ENCODE results near the gene MRPL18. TPM values are rescaled to one million over a fixed set of nuclear protein-coding genes. Genes with fewer than 3 reads are reported as not detected.
"Not testable (repeated sequence)": the region's sequence is repeated elsewhere in the genome, so short reads cannot be mapped to it uniquely, and the experiment has no call there.

Gene MRPL18
- total RNA-seq, 2 experiments from 2014 or later: 81.8 to 83.5 TPM

GRCh38 chr6:159819098-159819497 is 28.8 kb downstream of the MRPL18 start:
- no peak for TF ChIP-seq CTCF (IDR thresholded peaks at IDR 0.05)
- CTCF ChIA-PET: interaction anchor here (1.6 kb wide), 1 partner anchor 28 kb away, joined by 3 read pairs; no protein-coding TSS in a partner anchor
- H3K27me3 Mint-ChIP-seq: no peaks in the 10 kb centered on the region
- peak overlapping the region; percentile 51 for H3K4me3 Mint-ChIP-seq
- no peak for DNase-seq
- H3K4me1 Mint-ChIP-seq (ENCODE audit: low read depth): peaks cover 21% of the 10 kb centered on the region
- intact Hi-C loops (cut with micrococcal nuclease): no loop called here
- no peaks in the 10 kb centered on the region for H3K36me3 Mint-ChIP-seq (ENCODE audit: low read depth)
- no peak for ATAC-seq
- no peaks in the 10 kb centered on the region for H3K9me3 Mint-ChIP-seq
- POLR2A ChIA-PET: interaction anchor here (1.6 to 2.0 kb wide), 3 partner anchors 14 to 93 kb away, joined by 4 read pairs; partner anchors contain the start of gene TCP1
- no peak overlapping the region for H3K27ac Mint-ChIP-seq

- CTCF ChIA-PET: interaction anchor here (1.6 kb wide), 1 partner anchor 29 kb away, joined by 3 read pairs; no protein-coding TSS in a partner anchor
- ATAC-seq: peak; percentile 86
- DNase-seq: peak; percentile 60
- Mint-ChIP-seq H3K36me3 (ENCODE audit: low read depth) (no peaks in the 10 kb centered on the region), H3K9me3 (no peaks in the 10 kb centered on the region), H3K27me3 (no peaks in the 10 kb centered on the region), H3K27ac (peak overlapping the region; percentile 69), H3K4me3 (peak overlapping the region; percentile 51), H3K4me1 (ENCODE audit: low read depth) (peaks cover 21% of the 10 kb centered on the region)
- POLR2A ChIA-PET: interaction anchor here (1.1 to 2.0 kb wide), 5 partner anchors 13 to 94 kb away, joined by 3 to 5 read pairs (median 4); partner anchors contain the start of gene TCP1
- intact Hi-C loops (cut with micrococcal nuclease): no loop called here
- no peak for TF ChIP-seq CTCF (IDR thresholded peaks at IDR 0.05)
Measured at GRCh38 chr6:159819932-159820640, 29.8 kb downstream of the MRPL18 start.

GRCh38 chr6:159821122-159821521 is 30.9 kb downstream of the MRPL18 start:
- no peak overlapping the region for H3K27ac Mint-ChIP-seq
- H3K9me3 Mint-ChIP-seq: no peaks in the 10 kb centered on the region
- POLR2A ChIA-PET: interaction anchor here (1.0 to 2.0 kb wide), 3 partner anchors 29 to 265 kb away, joined by 3 to 4 read pairs (median 3); no protein-coding TSS in a partner anchor
- H3K4me3 Mint-ChIP-seq: no peak overlapping the region
- peaks cover 21% of the 10 kb centered on the region for H3K4me1 Mint-ChIP-seq (ENCODE audit: low read depth)
- no peak for DNase-seq
- CTCF ChIA-PET: no interaction called here
- no peaks in the 10 kb centered on the region for H3K27me3 Mint-ChIP-seq
- intact Hi-C loops (cut with micrococcal nuclease): no loop called here
- no peak for ATAC-seq
- no peak for TF ChIP-seq CTCF (IDR thresholded peaks at IDR 0.05)
- no peaks in the 10 kb centered on the region for H3K36me3 Mint-ChIP-seq (ENCODE audit: low read depth)

GRCh38 chr6:159821726-159822125 is 31.5 kb downstream of the MRPL18 start:
- DNase-seq (no peak), ATAC-seq (no peak)
- ChIA-PET POLR2A (interaction anchor here (0.7 to 1.0 kb wide), 2 partner anchors 30 to 265 kb away, joined by 3 read pairs; no protein-coding TSS in a partner anchor), CTCF (interaction anchor here (1.2 kb wide), 1 partner anchor 42 kb away, joined by 3 read pairs; no protein-coding TSS in a partner anchor)
- H3K4me3 Mint-ChIP-seq: no peak overlapping the region
- intact Hi-C loops (cut with micrococcal nuclease): no loop called here
- no peaks in the 10 kb centered on the region for H3K9me3 Mint-ChIP-seq
- peaks cover 21% of the 10 kb centered on the region for H3K4me1 Mint-ChIP-seq (ENCODE audit: low read depth)
- no peak for TF ChIP-seq CTCF (IDR thresholded peaks at IDR 0.05)
- no peaks in the 10 kb centered on the region for H3K27me3 Mint-ChIP-seq
- no peak overlapping the region for H3K27ac Mint-ChIP-seq
- H3K36me3 Mint-ChIP-seq (ENCODE audit: low read depth): no peaks in the 10 kb centered on the region

- Mint-ChIP-seq H3K27ac (no peak overlapping the region), H3K9me3 (no peaks in the 10 kb centered on the region), H3K36me3 (ENCODE audit: low read depth) (no peaks in the 10 kb centered on the region), H3K4me1 (ENCODE audit: low read depth) (peaks cover 23% of the 10 kb centered on the region), H3K4me3 (no peak overlapping the region), H3K27me3 (no peaks in the 10 kb centered on the region)
- CTCF ChIA-PET: no interaction called here
- DNase-seq (no peak), ATAC-seq (no peak)
- TF ChIP-seq CTCF (IDR thresholded peaks at IDR 0.05): no peak
- POLR2A ChIA-PET: no interaction called here
- intact Hi-C loops (cut with micrococcal nuclease): no loop called here
Measured at GRCh38 chr6:159823953-159824352, 33.7 kb downstream of the MRPL18 start.

- H3K36me3 Mint-ChIP-seq (ENCODE audit: low read depth); intact Hi-C loops (cut with micrococcal nuclease); POLR2A ChIA-PET; H3K27ac Mint-ChIP-seq; H3K27me3 Mint-ChIP-seq; H3K4me3 Mint-ChIP-seq; H3K9me3 Mint-ChIP-seq; ATAC-seq; DNase-seq: not testable (repeated sequence)
- peaks cover 23% of the 10 kb centered on the region for H3K4me1 Mint-ChIP-seq (ENCODE audit: low read depth)
- CTCF ChIA-PET: interaction anchor here (1.2 kb wide), 1 partner anchor 27 kb away, joined by 3 read pairs; no protein-coding TSS in a partner anchor
Measured at GRCh38 chr6:159824690-159825089, 34.4 kb downstream of the MRPL18 start.
